ENCODE measurements around the gene DHFR. TPM values are rescaled to one million over a fixed set of nuclear protein-coding genes. Genes with fewer than 3 reads are reported as not detected.

Gene DHFR
- total RNA-seq, 1 donor from 2014 or later = 9.0 TPM

- Histone ChIP-seq H3K36me3 (peaks cover 4% of the 10 kb centered on the region), H3K4me3 (no peak overlapping the region), H3K27me3 (no peaks in the 10 kb centered on the region), H3K27ac (no peak overlapping the region), H3K9me3 (no peaks in the 10 kb centered on the region), H3K4me1 (no peaks in the 10 kb centered on the region)
- ATAC-seq (no peak), DNase-seq (no peak)
- TF ChIP-seq CTCF (IDR thresholded peaks at IDR 0.05) = no peak
- intact Hi-C loops (cut with DNase I) = no loop called here
Measured at GRCh38 chr5:80641353-80641752, 13.4 kb downstream of the DHFR start.

GRCh38 chr5:80634193-80634592 lies 20.6 kb downstream of the DHFR start:
- ATAC-seq (no peak), DNase-seq (no peak)
- H3K4me1 ChIP-seq = no peaks in the 10 kb centered on the region
- intact Hi-C loops (cut with DNase I) = no loop called here
- no peak overlapping the region for H3K27ac ChIP-seq
- H3K9me3 ChIP-seq = no peaks in the 10 kb centered on the region
- H3K27me3 ChIP-seq = no peaks in the 10 kb centered on the region
- TF ChIP-seq CTCF (IDR thresholded peaks at IDR 0.05) = no peak
- no peak overlapping the region for H3K4me3 ChIP-seq
- peaks cover 4% of the 10 kb centered on the region for H3K36me3 ChIP-seq

GRCh38 chr5:80632700-80633099 lies 22.1 kb downstream of the DHFR start:
- H3K4me3 ChIP-seq = no peak overlapping the region
- intact Hi-C loops (cut with DNase I) = no loop called here
- peaks cover 4% of the 10 kb centered on the region for H3K36me3 ChIP-seq
- no peak overlapping the region for H3K27ac ChIP-seq
- H3K9me3 ChIP-seq = no peaks in the 10 kb centered on the region
- H3K4me1 ChIP-seq = no peaks in the 10 kb centered on the region
- no peak for TF ChIP-seq CTCF (IDR thresholded peaks at IDR 0.05)
- no peaks in the 10 kb centered on the region for H3K27me3 ChIP-seq
- no peak for DNase-seq
- ATAC-seq = no peak

GRCh38 chr5:80631278-80632259 lies 23.2 kb downstream of the DHFR start:
- ATAC-seq = no peak
- no peak overlapping the region for H3K4me3 ChIP-seq
- TF ChIP-seq CTCF (IDR thresholded peaks at IDR 0.05) = no peak
- no peaks in the 10 kb centered on the region for H3K27me3 ChIP-seq
- intact Hi-C loops (cut with DNase I) = no loop called here
- no peaks in the 10 kb centered on the region for H3K4me1 ChIP-seq
- DNase-seq = no peak
- no peaks in the 10 kb centered on the region for H3K9me3 ChIP-seq
- H3K27ac ChIP-seq = no peak overlapping the region
- H3K36me3 ChIP-seq = no peaks in the 10 kb centered on the region

- no peak overlapping the region for H3K4me3 ChIP-seq
- intact Hi-C loops (cut with DNase I) = no loop called here
- H3K27me3 ChIP-seq = no peaks in the 10 kb centered on the region
- ATAC-seq (no peak), DNase-seq (no peak)
- no peak overlapping the region for H3K27ac ChIP-seq
- no peaks in the 10 kb centered on the region for H3K36me3 ChIP-seq
- H3K4me1 ChIP-seq = no peaks in the 10 kb centered on the region
- no peak for TF ChIP-seq CTCF (IDR thresholded peaks at IDR 0.05)
- H3K9me3 ChIP-seq = no peaks in the 10 kb centered on the region
Measured at GRCh38 chr5:80629281-80629680, 25.5 kb downstream of the DHFR start.
